ENCODE measurements around the gene DAPK1.

DAPK1 gene

DNA sequence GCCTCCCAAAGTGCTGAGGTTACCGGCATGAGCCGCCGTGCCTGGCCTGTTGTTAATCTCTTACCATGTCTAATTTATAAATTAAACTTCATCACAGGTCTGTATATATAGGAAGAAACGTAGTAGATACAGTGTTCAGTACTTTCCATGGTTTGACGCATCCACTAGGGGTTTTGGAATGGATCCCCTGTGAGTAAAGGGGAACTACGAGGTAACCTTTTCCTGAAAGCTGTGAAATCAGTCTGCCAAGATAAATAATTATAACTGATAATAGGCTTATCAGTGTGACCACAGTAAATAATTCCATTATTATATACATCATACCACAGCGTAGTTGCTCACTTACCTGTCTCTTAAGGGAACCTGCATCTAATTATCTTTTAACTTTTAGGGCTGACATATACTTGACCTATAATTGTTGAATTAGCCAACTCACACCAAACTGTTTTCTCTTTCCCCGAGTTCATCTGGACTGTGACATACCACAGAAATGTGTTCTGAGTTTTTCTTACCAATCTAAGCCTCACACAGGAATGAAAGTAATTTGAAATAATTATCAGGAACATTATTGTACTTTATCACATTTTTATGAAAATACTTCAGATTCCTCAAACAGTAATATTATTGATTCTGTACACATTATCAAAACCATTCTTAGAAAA lies 42.9 kb downstream of the DAPK1 start:
- Histone ChIP-seq H3K9me3 (ENCODE audit: insufficient read depth, low read length) (no peaks in the 10 kb centered on the region), H3K27ac (ENCODE audit: low read length) (no peak overlapping the region), H3K27me3 (ENCODE audit: low read depth, low read length) (no peaks in the 10 kb centered on the region), H3K79me2 (ENCODE audit: low read length) (no peaks in the 10 kb centered on the region), H3K36me3 (replicated peaks; ENCODE audit: low read depth, low read length) (no peaks in the 10 kb centered on the region), H3K4me2 (ENCODE audit: low read length) (no peak overlapping the region), H2AFZ (ENCODE audit: low read depth, low read length) (no peak overlapping the region), H3K4me3 (ENCODE audit: low read length) (no peak overlapping the region), H3K4me1 (ENCODE audit: low read length) (no peaks in the 10 kb centered on the region), H4K20me1 (ENCODE audit: insufficient read depth, low read length) (no peaks in the 10 kb centered on the region), H3K9ac (ENCODE audit: low read length) (no peak overlapping the region)
- TF ChIP-seq EZH2phosphoT487 (IDR thresholded peaks at IDR 0.05; ENCODE audit: low read depth): no peak
- TF ChIP-seq, protein P1, sequence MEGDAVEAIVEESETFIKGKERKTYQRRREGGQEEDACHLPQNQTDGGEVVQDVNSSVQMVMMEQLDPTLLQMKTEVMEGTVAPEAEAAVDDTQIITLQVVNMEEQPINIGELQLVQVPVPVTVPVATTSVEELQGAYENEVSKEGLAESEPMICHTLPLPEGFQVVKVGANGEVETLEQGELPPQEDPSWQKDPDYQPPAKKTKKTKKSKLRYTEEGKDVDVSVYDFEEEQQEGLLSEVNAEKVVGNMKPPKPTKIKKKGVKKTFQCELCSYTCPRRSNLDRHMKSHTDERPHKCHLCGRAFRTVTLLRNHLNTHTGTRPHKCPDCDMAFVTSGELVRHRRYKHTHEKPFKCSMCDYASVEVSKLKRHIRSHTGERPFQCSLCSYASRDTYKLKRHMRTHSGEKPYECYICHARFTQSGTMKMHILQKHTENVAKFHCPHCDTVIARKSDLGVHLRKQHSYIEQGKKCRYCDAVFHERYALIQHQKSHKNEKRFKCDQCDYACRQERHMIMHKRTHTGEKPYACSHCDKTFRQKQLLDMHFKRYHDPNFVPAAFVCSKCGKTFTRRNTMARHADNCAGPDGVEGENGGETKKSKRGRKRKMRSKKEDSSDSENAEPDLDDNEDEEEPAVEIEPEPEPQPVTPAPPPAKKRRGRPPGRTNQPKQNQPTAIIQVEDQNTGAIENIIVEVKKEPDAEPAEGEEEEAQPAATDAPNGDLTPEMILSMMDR (IDR thresholded peaks at IDR 0.05; ENCODE audit: low read depth, low read length): no peak

DNA sequence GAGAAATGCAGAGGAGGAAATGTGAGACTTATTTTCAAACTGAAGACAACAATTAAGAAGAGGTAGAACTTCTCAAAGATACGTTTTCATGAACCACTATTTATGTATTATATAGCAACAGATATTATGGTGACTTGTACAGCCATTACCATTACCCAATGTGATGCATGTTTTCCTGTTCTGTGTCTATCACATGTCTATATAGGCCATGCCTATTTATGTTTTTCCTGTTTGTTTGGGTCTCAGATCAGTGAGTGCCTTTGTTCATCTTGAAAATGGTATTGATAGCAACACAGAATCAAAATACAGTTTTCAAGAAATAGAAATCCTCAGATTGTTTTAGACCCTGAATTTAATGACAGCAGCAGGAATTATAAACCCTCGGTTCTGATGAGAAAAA lies 44.0 kb downstream of the DAPK1 start:
- Histone ChIP-seq H3K27ac (ENCODE audit: low read length) (no peak overlapping the region), H3K9me3 (ENCODE audit: insufficient read depth, low read length) (no peaks in the 10 kb centered on the region), H3K4me1 (ENCODE audit: low read length) (no peaks in the 10 kb centered on the region), H4K20me1 (ENCODE audit: insufficient read depth, low read length) (no peaks in the 10 kb centered on the region), H3K27me3 (ENCODE audit: low read depth, low read length) (no peaks in the 10 kb centered on the region), H3K79me2 (ENCODE audit: low read length) (no peaks in the 10 kb centered on the region), H3K4me2 (ENCODE audit: low read length) (no peak overlapping the region), H3K4me3 (ENCODE audit: low read length) (no peak overlapping the region), H3K9ac (ENCODE audit: low read length) (no peak overlapping the region), H2AFZ (ENCODE audit: low read depth, low read length) (no peak overlapping the region), H3K36me3 (replicated peaks; ENCODE audit: low read depth, low read length) (no peaks in the 10 kb centered on the region)
- no peak for TF ChIP-seq EZH2phosphoT487 (IDR thresholded peaks at IDR 0.05; ENCODE audit: low read depth)
- TF ChIP-seq, protein P1 (IDR thresholded peaks at IDR 0.05; ENCODE audit: low read depth, low read length): no peak

DNA sequence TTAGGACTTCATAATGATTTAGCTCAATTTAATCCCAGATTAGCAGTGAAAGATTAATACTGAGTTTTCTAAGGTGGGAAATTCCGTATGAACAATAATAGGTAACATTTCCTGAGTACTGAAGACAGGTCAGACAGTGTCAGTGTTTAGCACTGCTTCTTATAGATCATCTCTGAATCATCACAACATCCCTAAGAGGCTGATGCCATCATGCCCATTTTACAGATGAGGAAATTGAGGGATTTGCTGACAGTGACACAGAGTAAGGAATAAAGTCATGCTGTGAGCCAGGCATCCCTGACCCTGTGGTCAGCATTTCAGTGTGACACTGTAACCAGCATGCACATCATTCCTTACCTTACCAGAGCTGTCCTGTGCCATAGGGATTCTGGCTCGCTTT lies 44.5 kb downstream of the DAPK1 start:
- H3K4me1 ChIP-seq (ENCODE audit: low read length): no peaks in the 10 kb centered on the region
- H3K4me2 ChIP-seq (ENCODE audit: low read length): no peak overlapping the region
- TF ChIP-seq, protein P1 (IDR thresholded peaks at IDR 0.05; ENCODE audit: low read depth, low read length): no peak
- no peak for TF ChIP-seq EZH2phosphoT487 (IDR thresholded peaks at IDR 0.05; ENCODE audit: low read depth)
- H3K79me2 ChIP-seq (ENCODE audit: low read length): no peaks in the 10 kb centered on the region
- no peak overlapping the region for H3K4me3 ChIP-seq (ENCODE audit: low read length)
- no peaks in the 10 kb centered on the region for H4K20me1 ChIP-seq (ENCODE audit: insufficient read depth, low read length)
- H3K36me3 ChIP-seq (replicated peaks; ENCODE audit: low read depth, low read length): no peaks in the 10 kb centered on the region
- no peaks in the 10 kb centered on the region for H3K27me3 ChIP-seq (ENCODE audit: low read depth, low read length)
- no peaks in the 10 kb centered on the region for H3K9me3 ChIP-seq (ENCODE audit: insufficient read depth, low read length)
- H3K27ac ChIP-seq (ENCODE audit: low read length): no peak overlapping the region
- H2AFZ ChIP-seq (ENCODE audit: low read depth, low read length): no peak overlapping the region
- no peak overlapping the region for H3K9ac ChIP-seq (ENCODE audit: low read length)

DNA sequence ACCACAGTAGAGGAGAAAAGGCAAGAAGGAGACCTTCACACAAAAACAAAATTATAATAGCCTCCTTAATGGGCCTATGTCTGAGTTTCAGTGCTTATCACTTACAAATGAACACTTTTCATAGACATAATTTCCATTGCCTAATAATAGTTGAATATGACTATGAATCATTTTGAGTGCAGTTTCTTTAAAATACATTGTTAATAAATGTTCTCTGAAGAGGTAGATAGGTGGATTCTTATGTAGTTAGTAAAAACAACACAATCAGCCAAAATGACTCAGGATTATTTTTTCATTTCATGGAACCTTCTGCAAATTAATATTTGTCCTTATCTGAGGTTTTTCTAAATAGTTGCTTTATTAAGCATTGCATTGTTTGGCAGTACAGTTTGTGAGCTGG lies 45.6 kb downstream of the DAPK1 start:
- H3K9ac ChIP-seq (ENCODE audit: low read length): no peak overlapping the region
- TF ChIP-seq, protein P1 (IDR thresholded peaks at IDR 0.05; ENCODE audit: low read depth, low read length): no peak
- TF ChIP-seq EZH2phosphoT487 (IDR thresholded peaks at IDR 0.05; ENCODE audit: low read depth): no peak
- no peaks in the 10 kb centered on the region for H3K27me3 ChIP-seq (ENCODE audit: low read depth, low read length)
- no peaks in the 10 kb centered on the region for H4K20me1 ChIP-seq (ENCODE audit: insufficient read depth, low read length)
- no peak overlapping the region for H2AFZ ChIP-seq (ENCODE audit: low read depth, low read length)
- no peaks in the 10 kb centered on the region for H3K79me2 ChIP-seq (ENCODE audit: low read length)
- H3K9me3 ChIP-seq (ENCODE audit: insufficient read depth, low read length): no peaks in the 10 kb centered on the region
- H3K4me3 ChIP-seq (ENCODE audit: low read length): no peak overlapping the region
- no peak overlapping the region for H3K4me2 ChIP-seq (ENCODE audit: low read length)
- no peaks in the 10 kb centered on the region for H3K36me3 ChIP-seq (replicated peaks; ENCODE audit: low read depth, low read length)
- no peaks in the 10 kb centered on the region for H3K4me1 ChIP-seq (ENCODE audit: low read length)
- H3K27ac ChIP-seq (ENCODE audit: low read length): no peak overlapping the region
